Neural cell (in vitro differentiated cells): ENCODE results near the gene CTNNA2. TPM values are rescaled to one million over a fixed set of nuclear protein-coding genes. Genes with fewer than 3 reads are reported as not detected.

ENCODE experiments used
- H2AFZ ChIP-seq: fragments of 200-600, 300-800 bp; sonication (generic), shearing (Covaris generic); 2 replicates; pipeline ENCODE4 v1.6.0; 2014; ENCODE audit warnings: low read depth, mild to moderate bottlenecking, antibody characterized with exemption, low read length, moderate library complexity
- H3F3A ChIP-seq: fragments of 200-600 bp; shearing (Covaris generic); 2 replicates; pipeline ENCODE4 v1.6.1; 2016; ENCODE audit warnings: mild to moderate bottlenecking, moderate library complexity, mixed read lengths, antibody characterized with exemption, low read length; ENCODE audit not compliant: insufficient read depth, poor library complexity, severe bottlenecking
- H3K27ac ChIP-seq: fragments of 200-600, 300-800 bp; sonication (generic), shearing (Covaris generic); 2 replicates; pipeline ENCODE4 v1.5.1; 2014; ENCODE audit warnings: mild to moderate bottlenecking, low read length, moderate library complexity
- H3K27me3 ChIP-seq: fragments of 300-800, 200-600 bp; sonication (generic), shearing (Covaris generic); 2 replicates; pipeline ENCODE4 v1.6.0; 2014; ENCODE audit warnings: mild to moderate bottlenecking, low read depth, low read length, moderate library complexity; ENCODE audit not compliant: insufficient read depth
- H3K36me3 ChIP-seq: fragments of 300-800, 200-600 bp; sonication (generic), shearing (Covaris generic); 2 replicates; pipeline ENCODE4 v1.5.1; 2014; ENCODE audit warnings: mild to moderate bottlenecking, antibody characterized with exemption, low read length, moderate library complexity; ENCODE audit not compliant: insufficient read depth
- H3K4me2 ChIP-seq: fragments of 300-800, 200-600 bp; sonication (generic), shearing (Covaris generic); 2 replicates; pipeline ENCODE4 v1.6.0; 2014; ENCODE audit warnings: mild to moderate bottlenecking, low read length
- H3K4me3 ChIP-seq: fragments of 300-800, 200-600 bp; sonication (generic), shearing (Covaris generic); 2 replicates; pipeline ENCODE4 v1.5.1; 2014; ENCODE audit warnings: mild to moderate bottlenecking, low read length, moderate library complexity
- H3K79me2 ChIP-seq: fragments of 200-600 bp; shearing (Covaris generic); replicated peaks from 2 replicates; pipeline ENCODE4 v1.6.0; 2014; ENCODE audit warnings: mild to moderate bottlenecking, low read length, moderate library complexity; ENCODE audit not compliant: insufficient read depth
- H3K9ac ChIP-seq: fragments of 300-800, 200-600 bp; sonication (generic), shearing (Covaris generic); 2 replicates; pipeline ENCODE4 v1.6.1; 2016; ENCODE audit warnings: mild to moderate bottlenecking, low read length, mixed read lengths
- H3K9me2 ChIP-seq: fragments of 200-600 bp; shearing (Covaris generic); 2 replicates; pipeline ENCODE4 v1.6.1; 2016; ENCODE audit warnings: mild to moderate bottlenecking, low read length, mixed read lengths; ENCODE audit not compliant: insufficient read depth
- H3K9me3 ChIP-seq: fragments of 200-600, 300-800 bp; sonication (generic), shearing (Covaris generic); 2 replicates; pipeline ENCODE4 v1.6.1; 2016; ENCODE audit warnings: mild to moderate bottlenecking, mixed run types, low read length, moderate library complexity, mixed read lengths
- H4K20me1 ChIP-seq: fragments of 200-600 bp; shearing (Covaris generic); 2 replicates; pipeline ENCODE4 v1.6.1; 2016; ENCODE audit warnings: mild to moderate bottlenecking, mixed run types; ENCODE audit not compliant: insufficient read depth
- CTCF ChIP-seq: fragments of 450-650 bp; IDR thresholded peaks from 2 replicates; pipeline ENCODE4 v1.5.1; 2014; ENCODE audit warnings: antibody characterized with exemption, mild to moderate bottlenecking, moderate library complexity; ENCODE audit not compliant: poor library complexity, severe bottlenecking
- EP300 ChIP-seq: fragments of 450-650 bp; conservative IDR thresholded peaks from 2 replicates; pipeline ENCODE4 v1.6.1; 2014; ENCODE audit warnings: antibody characterized with exemption, mild to moderate bottlenecking, moderate library complexity; ENCODE audit not compliant: poor library complexity, severe bottlenecking
- EZH2 ChIP-seq: fragments of 200-600, 300-800 bp; shearing (Covaris generic), sonication (generic); IDR thresholded peaks from 2 replicates; pipeline ENCODE4 v1.6.1; 2014; ENCODE audit warnings: antibody characterized with exemption, low read length, borderline replicate concordance, mild to moderate bottlenecking; ENCODE audit not compliant: insufficient read depth, poor library complexity, severe bottlenecking
- MXI1 ChIP-seq: fragments of 450-650 bp; conservative IDR thresholded peaks from 2 replicates; pipeline ENCODE4 v1.6.1; 2014; ENCODE audit warnings: antibody characterized with exemption, mild to moderate bottlenecking; ENCODE audit not compliant: poor library complexity, severe bottlenecking
- POLR2AphosphoS5 ChIP-seq: IDR thresholded peaks from 2 replicates; pipeline ENCODE4 v1.6.1; 2012
- RAD21 ChIP-seq: fragments of 450-650 bp; conservative IDR thresholded peaks from 2 replicates; pipeline ENCODE4 v1.6.1; 2014; ENCODE audit warnings: antibody characterized with exemption, mild to moderate bottlenecking, moderate library complexity
- REST ChIP-seq: IDR thresholded peaks from 2 replicates; pipeline ENCODE4 v1.6.1; 2012; ENCODE audit warnings: borderline replicate concordance
- SMC3 ChIP-seq: fragments of 450-650 bp; conservative IDR thresholded peaks from 2 replicates; pipeline ENCODE4 v1.6.1; 2014; ENCODE audit warnings: antibody characterized with exemption, mild to moderate bottlenecking, moderate library complexity; ENCODE audit not compliant: poor library complexity
- TAF1 ChIP-seq: IDR thresholded peaks from 2 replicates; pipeline ENCODE4 v1.6.1; 2012; ENCODE audit warnings: low read depth
- polyA plus RNA-seq: library from polyadenylated mRNA; depleted of rRNA; stranded (reverse); fragments of >200 nt; gene quantifications from 2 replicates; pipeline ENCODE4 v1.2.3, GENCODE V29; 2014

Gene CTNNA2
- polyA plus RNA-seq, 1 donor from 2014 or later: 194 TPM

- no peak overlapping the region for H3K27ac ChIP-seq
- no peaks in the 10 kb centered on the region for H3F3A ChIP-seq
- H3K27me3 ChIP-seq: no peaks in the 10 kb centered on the region
- no peaks in the 10 kb centered on the region for H3K9me2 ChIP-seq
- TF ChIP-seq EZH2: no peak
- peak; percentile 61 for TF ChIP-seq RAD21
- TF ChIP-seq EP300: no peak
- no peak for TF ChIP-seq TAF1
- TF ChIP-seq SMC3: peak; percentile 29
- TF ChIP-seq POLR2AphosphoS5: no peak
- no peak for TF ChIP-seq MXI1
- no peak for TF ChIP-seq REST
- peak; percentile 43 for TF ChIP-seq CTCF
- no peaks in the 10 kb centered on the region for H4K20me1 ChIP-seq
- no peaks in the 10 kb centered on the region for H3K9me3 ChIP-seq
- no peak overlapping the region for H3K4me3 ChIP-seq
- H3K79me2 ChIP-seq: no peaks in the 10 kb centered on the region
- no peak overlapping the region for H2AFZ ChIP-seq
- H3K36me3 ChIP-seq: no peaks in the 10 kb centered on the region
- H3K9ac ChIP-seq: no peak overlapping the region
- H3K4me2 ChIP-seq: no peak overlapping the region
These were observed 775.7 kb downstream of the CTNNA2 start for GRCh38 chr2:80288576-80288975.

GRCh38 chr2:80291656-80292055, 778.8 kb downstream of the CTNNA2 start:
- H3K9me2 ChIP-seq: no peaks in the 10 kb centered on the region
- no peak overlapping the region for H3K27ac ChIP-seq
- no peaks in the 10 kb centered on the region for H3K36me3 ChIP-seq
- no peaks in the 10 kb centered on the region for H4K20me1 ChIP-seq
- no peaks in the 10 kb centered on the region for H3K79me2 ChIP-seq
- TF ChIP-seq TAF1 (no peak), MXI1 (no peak), POLR2AphosphoS5 (no peak), REST (no peak), EZH2 (no peak), EP300 (no peak), RAD21 (no peak), CTCF (no peak), SMC3 (no peak)
- no peak overlapping the region for H3K4me2 ChIP-seq
- no peak overlapping the region for H3K4me3 ChIP-seq
- no peaks in the 10 kb centered on the region for H3K27me3 ChIP-seq
- no peaks in the 10 kb centered on the region for H3F3A ChIP-seq
- H2AFZ ChIP-seq: no peak overlapping the region
- no peak overlapping the region for H3K9ac ChIP-seq
- H3K9me3 ChIP-seq: no peaks in the 10 kb centered on the region
